NCI-H82 (cell line): ENCODE data around the gene KCNH2.

Experiments
- DNase-seq: peaks from one replicate; lab custom pipeline; 2025; lab: John Stamatoyannopoulos, UW

KCNH2 gene

GRCh38 chr7:150994838-150995510 lies 16.9 kb upstream of the KCNH2 start:
- peak; percentile 66 for DNase-seq

DNA sequence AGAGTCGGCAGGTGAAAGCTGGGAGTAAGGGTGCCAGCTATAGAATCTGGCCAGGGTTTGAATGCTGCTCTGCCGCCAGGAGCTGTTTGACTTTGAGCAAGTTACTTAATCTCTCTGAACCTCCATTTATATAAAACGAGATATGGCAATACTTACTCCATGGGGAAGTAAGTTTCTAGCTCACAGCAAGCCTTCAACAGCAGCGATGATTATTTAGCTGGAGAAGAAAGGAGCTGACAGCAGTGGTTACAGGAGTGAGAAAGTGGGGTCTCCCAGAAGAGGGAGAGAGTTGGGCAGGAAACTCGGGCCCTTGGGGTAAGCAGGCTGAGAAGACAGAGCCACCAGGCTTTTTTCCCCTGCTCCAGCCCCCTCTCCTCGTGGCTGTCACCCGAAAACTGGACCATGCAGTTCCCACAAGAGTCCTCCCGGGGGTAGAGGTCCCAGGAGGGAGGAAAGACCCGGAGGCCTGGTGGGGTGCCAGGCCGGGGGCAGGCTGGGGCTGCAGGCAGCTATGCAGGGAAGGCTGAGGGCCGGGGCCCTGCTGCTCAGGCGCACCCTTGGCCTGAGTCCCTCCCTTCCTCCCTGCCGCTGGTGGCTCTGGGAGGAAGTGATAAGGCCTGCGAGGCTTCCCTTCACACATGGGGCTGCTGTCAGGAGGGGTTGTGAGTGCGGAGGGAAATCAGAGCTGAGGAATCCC lies 16.2 kb upstream of the KCNH2 start:
- no peak for DNase-seq

GRCh38 chr7:150993511-150993910 lies 15.4 kb upstream of the KCNH2 start:
- DNase-seq = no peak

- DNase-seq = peak; percentile 83
These were observed 14.7 kb upstream of the KCNH2 start for GRCh38 chr7:150992833-150993302.

DNA sequence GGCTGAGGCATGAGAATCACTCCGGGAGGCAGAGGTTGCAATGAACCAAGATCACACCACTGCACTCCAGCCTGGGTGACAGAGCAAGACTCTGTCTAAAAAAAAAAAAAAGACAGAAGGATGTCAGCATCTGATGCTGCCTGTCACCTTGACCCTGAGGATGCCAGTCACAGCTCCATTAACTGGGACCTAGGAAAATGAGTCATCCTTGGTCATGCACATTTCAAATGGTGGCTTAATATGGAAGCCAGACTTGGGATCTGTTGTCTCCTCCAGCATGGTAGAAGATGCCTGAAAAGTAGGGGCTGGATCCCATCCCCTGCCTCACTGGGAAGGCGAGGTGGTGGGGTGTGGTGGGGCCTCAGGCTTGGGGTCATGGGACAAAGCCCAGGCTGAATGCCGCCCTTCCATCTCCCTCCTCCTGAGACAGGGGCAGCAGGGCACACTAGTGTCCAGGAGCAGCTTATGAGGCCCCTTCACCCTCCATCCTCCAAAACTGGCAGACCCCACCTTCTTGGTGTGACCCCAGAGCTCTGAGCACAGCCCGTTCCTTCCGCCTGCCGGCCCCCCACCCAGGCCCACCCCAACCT lies 14.0 kb upstream of the KCNH2 start:
- DNase-seq = no peak

DNA sequence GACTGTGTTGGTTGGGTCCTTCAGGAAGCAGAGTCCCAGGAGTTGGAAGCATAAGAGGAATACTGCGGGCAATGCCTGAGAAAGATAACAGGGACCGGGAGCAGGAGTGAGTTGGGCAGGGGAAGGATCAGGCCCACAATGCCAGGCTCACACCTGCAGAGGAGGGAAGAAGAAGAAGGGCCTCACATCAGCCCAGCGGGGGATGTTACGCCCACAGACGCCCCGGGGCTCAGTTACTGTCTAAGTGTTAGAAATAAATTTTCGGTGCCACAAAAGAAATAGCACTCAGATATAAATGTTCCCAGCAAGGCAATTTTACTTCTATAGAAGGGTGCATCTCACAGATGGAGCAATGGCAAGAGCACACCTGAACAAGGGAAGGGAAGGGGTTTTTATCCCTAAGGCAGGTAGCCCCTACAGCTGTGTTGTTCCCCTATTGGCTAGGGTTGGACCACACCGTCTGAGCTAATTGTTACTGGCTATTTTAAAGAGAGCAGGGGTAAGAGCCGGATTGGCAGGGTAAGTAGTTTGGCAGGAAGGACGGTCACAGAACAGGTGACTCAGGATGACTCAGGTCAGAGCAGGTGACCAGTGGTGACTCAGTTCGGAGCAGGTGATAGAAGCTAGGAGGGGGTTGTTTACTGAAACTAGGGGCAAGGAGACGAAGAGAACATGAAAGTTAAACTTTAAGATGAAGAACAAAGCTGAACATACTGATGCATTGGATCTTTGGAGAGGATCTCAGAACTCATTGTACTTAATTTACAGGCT lies 12.5 kb upstream of the KCNH2 start, which contains the start of gene NOS3:
Gene NOS3 (plus strand): TSS at position 602 of the 771 bp plus-strand sequence. CDS start 2,787 bp downstream, outside the sequence.
- no peak for DNase-seq

- DNase-seq = no peak
These were observed 11.3 kb upstream of the KCNH2 start for GRCh38 chr7:150989456-150989855.

- DNase-seq = peak; percentile 87
These were observed 10.4 kb upstream of the KCNH2 start for GRCh38 chr7:150988230-150989226.

DNA sequence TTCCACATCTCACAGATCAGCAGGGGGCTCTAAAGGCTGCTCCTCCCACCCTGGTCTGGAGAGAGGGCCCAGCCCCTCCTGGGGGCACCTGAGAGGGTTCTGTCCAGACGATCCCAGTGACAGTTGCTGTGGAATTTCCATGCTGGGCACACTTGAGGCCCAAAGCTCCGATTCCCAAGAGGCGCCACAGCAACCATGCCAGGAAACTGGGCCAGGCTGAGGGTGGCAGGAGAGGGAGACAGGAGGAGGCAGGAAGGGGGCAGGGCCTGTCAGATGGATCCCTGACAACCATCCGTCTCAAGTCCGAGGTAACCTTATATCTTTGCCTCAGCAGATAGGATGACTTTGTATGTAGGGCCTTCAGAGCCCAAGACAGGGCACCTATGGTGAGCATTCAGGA lies 8.4 kb upstream of the KCNH2 start:
- DNase-seq = no peak

DNA sequence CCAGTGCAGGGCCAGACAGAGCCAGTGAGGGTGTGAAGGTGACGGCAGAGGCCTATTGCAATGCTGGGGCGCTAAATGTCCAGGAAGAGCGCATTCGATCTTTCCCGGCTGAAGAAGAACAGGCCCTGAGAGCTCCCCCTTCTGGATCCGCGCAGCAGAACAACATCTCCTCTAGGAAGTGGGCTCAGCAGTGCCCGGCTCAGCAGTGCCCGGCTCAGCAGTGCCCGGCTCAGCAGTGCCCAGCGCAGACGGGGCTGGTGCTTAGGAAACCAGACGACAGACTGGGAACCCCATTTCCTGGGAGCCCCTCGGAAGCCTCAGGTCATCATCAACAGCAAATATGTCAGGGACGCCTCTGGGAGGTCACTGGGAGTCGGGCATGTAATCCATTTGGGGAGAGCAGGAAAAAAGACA lies 8.0 kb upstream of the KCNH2 start:
- peak; percentile 84 for DNase-seq

DNA sequence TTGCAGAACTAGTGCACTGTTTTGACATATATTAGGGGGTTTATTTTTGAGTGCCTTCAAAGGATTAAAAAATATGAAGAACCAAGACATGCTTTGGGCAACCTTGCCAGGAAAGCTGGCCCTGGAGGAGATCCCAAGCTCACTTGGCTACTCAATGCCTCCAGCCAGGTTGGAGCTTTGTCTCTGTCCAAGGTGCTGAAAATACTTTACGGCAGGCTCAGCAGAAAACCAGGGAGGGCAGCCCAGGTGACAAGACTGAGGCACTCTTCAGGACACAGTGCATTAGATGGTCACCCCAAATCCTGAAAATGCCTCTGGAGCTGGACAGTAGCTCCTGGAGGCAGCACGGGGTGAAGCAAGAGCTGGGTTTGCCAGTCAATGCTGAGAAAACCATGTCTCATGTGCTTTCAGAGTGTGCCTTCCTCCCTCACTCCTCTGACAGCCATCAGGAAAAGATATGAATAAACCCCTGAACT lies 5.8 kb upstream of the KCNH2 start:
- no peak for DNase-seq

- no peak for DNase-seq
These were observed 4.2 kb upstream of the KCNH2 start for GRCh38 chr7:150982351-150982750.

GRCh38 chr7:150981644-150982043 lies 3.5 kb upstream of the KCNH2 start:
- DNase-seq = peak; percentile 79

DNA sequence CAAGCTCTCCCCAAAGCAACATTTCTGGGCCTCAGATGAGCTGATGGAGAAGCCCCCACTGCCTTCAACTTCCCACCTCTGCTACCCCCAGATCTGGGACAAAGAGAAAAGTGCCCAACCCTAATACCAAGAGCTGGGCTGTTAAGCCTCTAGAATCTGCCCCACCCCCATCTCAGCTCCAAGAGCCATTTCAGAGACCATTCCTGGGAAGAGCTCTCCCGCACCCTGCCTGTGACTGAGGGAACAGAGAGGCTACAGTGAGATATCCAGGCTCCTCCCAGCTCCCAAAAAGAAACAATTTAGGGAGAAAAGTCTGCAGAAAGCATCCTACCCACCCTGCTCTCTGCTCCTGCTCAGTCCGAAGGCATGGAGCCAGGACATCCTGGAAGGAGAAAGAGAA lies 2.5 kb upstream of the KCNH2 start:
- peak; percentile 92 for DNase-seq

GRCh38 chr7:150979713-150980390 lies 1.7 kb upstream of the KCNH2 start:
- DNase-seq = peak; percentile 42

- DNase-seq = peak; percentile 59
These were observed 567 bp downstream of the KCNH2 start for GRCh38 chr7:150977382-150978125.

- DNase-seq = peak; percentile 51
These were observed 1.4 kb downstream of the KCNH2 start for GRCh38 chr7:150976529-150977381.

- no peak for DNase-seq
These were observed 2.4 kb downstream of the KCNH2 start for GRCh38 chr7:150975536-150976319.
